Heart left ventricle (tissue), 16 donors: Measurements from ENCODE around the gene ABHD17A. TPM values are rescaled to one million over a fixed set of nuclear protein-coding genes. Genes with fewer than 3 reads are reported as not detected.
"Not testable (repeated sequence)": the region's sequence is repeated elsewhere in the genome, so short reads cannot be mapped to it uniquely, and the experiment has no call there.

Experiments
- ATAC-seq, 4 donors: fragments of 200-7000 bp; cut with Tn5 transposase; one replicate each; pipeline ENCODE4 v1.9.1; 2020 to 2022; ENCODE audit warnings: moderate library complexity in 4 of 4, mild to moderate bottlenecking in 3 of 4, moderate number of reproducible peaks in 1 of 4
- DNase-seq, 5 donors: peaks; one replicate each; pipeline ENCODE4 v3.0.0-alpha.2; 2020
- H3K27ac ChIP-seq, 12 donors: fragments of 200-600 bp; sonication (generic) in 4 of 12; one replicate each; pipeline versions ENCODE4 v1.5.0 to v1.8.0; 2016 to 2022; ENCODE audit warnings: mild to moderate bottlenecking in 2 of 12
- H3K27me3 ChIP-seq, 9 donors: fragments of 200-600 bp; sonication (generic) in 2 of 9; one replicate each; pipeline versions ENCODE4 v1.5.1 to v1.8.0; 2016 to 2022; ENCODE audit warnings: mild to moderate bottlenecking in 3 of 9
- H3K36me3 ChIP-seq, 9 donors: fragments of 200-600 bp; sonication (generic) in 2 of 9; one replicate each; pipeline versions ENCODE4 v1.5.0 to v1.8.0; 2018 to 2022; ENCODE audit warnings: mild to moderate bottlenecking in 2 of 9
- H3K4me1 ChIP-seq, 12 donors: fragments of 200-600 bp; sonication (generic) in 4 of 12; one replicate each; pipeline versions ENCODE4 v1.5.0 to v1.8.0; 2016 to 2022; ENCODE audit warnings: mild to moderate bottlenecking in 3 of 12
- H3K4me3 ChIP-seq, 12 donors: fragments of 200-600 bp; sonication (generic) in 4 of 12; one replicate each; pipeline versions ENCODE4 v1.5.0 to v1.8.0; 2017 to 2022; ENCODE audit warnings: mild to moderate bottlenecking in 9 of 12, moderate library complexity in 4 of 12
- H3K9me3 ChIP-seq, 12 donors: fragments of 200-600 bp; sonication (generic) in 4 of 12; one replicate each; pipeline versions ENCODE4 v1.5.0 to v1.8.0; 2016 to 2022; ENCODE audit warnings: mild to moderate bottlenecking in 1 of 12
- CTCF ChIP-seq, 12 donors: fragments of 200-600 bp; sonication (generic) in 4 of 12; IDR thresholded peaks; one replicate each; pipeline versions ENCODE4 v1.5.0 to v1.8.0; 2018 to 2022; ENCODE audit warnings: antibody characterized with exemption in 12 of 12, mild to moderate bottlenecking in 5 of 12
- POLR2A ChIP-seq, 2 donors: fragments of 450-650 bp; IDR thresholded peaks; one replicate each; pipeline ENCODE4 v1.6.1; 2017; ENCODE audit warnings: antibody characterized with exemption in 2 of 2, mild to moderate bottlenecking in 2 of 2, moderate library complexity in 2 of 2
- WGBS, 4 donors: extraction: QIAGEN DNeasy Blood & Tissue Kit in 2 of 4; methylation state at CpG; one replicate each; pipeline versions ENCODE4 v1.1.5 to v1.1.7; 2013 to 2018; 5-methylcytosine and 5-hydroxymethylcytosine counted together
- intact Hi-C, 10 donors: fragments of 100-400 bp; cut with DNase I; formaldehyde crosslinking; loops; one replicate each; pipeline versions ENCODE4 v1.11.1 to v1.14.2; 2022
- polyA plus RNA-seq, 2 donors: library from polyadenylated mRNA; stranded (reverse); fragments of 200-250 nt; gene quantifications; one replicate each; pipeline ENCODE4 v1.2.3, GENCODE V29; 2013
- total RNA-seq, 9 donors: library from RNA; depleted of rRNA in 2 of 9; stranded (reverse); fragments of >200 nt in 2 of 9; fragmentation: NEBNext Ultra II Directional in 3 of 9; extraction: Animal tissue kit (Norgen Biotek cat#: 25700) in 3 of 9; gene quantifications; one replicate each; pipeline versions ENCODE4 v1.1.0 to v1.2.4, GENCODE V29; 2016 to 2023
- donor health status: ischemic (EF 13 %, LVEDD 7.1; RV severe dilation, severe dysfunction).
- donor health status: healthy with polysubstance abuse.
- donor health status: DM: no; HTN: yes; CAD: no.
- donor health status: DM: no; HTN: no; CAD: no.
- donor health status: ischemic (EF 25% LVEDD 6.9; RV normal size, moderate dysfunction).
- donor health status: ischemic (EF 25% LVEDD 5.7; RV mildly dilated, moderate dysfunction).
- donor health status: healthy.
- donor health status: DM: yes; HTN: yes; CAD: no.
- donor health status: ischemic (EF 35%, LVEDD 5.7; RV mildly dilated, moderate dysfunction).
- donor health status: nonischemic (EF 11% LVEDD 7.7; RV severe dilation, severe dysfunction).
- donor health status: DM: yes; HTN: yes; CAD: no.
- donor health status: PGD.
- donor health status: ischemic (EF 29% LVEDD 5.4; RV normal size, mild dysfunction).
- donor health status: nonischemic (EF 23%, LVEDD 6.1; RV moderate dilation, normal function).

The ABHD17A gene
- total and polyA plus RNA-seq, 11 donors = 48.5 to 121 (median 59.2) TPM

DNA sequence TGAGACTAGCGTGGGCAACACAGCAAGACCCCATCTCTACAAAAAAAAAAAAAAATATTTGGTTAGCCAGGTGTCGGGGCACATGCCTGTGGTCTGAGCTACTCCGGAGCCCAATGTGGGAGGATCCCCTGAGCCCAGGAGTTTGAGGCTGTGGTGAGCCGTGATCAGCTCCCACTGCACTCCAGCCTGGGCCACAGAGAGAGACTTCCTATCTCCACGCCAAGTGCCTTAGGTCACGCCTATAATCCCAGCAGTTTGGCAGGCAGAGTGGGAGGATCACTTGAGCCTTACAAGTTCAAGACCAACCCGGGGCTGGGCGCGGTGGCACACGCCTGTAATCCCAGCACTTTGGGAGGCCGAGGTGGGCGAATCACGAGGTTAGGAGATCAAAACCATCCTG, 11.2 kb upstream of the ABHD17A start:
- peak overlapping the region in 1 of 12 donors; percentile 44 for H3K4me3 ChIP-seq
- no peak for ATAC-seq
- no peak for TF ChIP-seq CTCF (IDR thresholded peaks at IDR 0.05)
- no peak for TF ChIP-seq POLR2A (IDR thresholded peaks at IDR 0.05)
- no peak for DNase-seq
- no peaks in the 10 kb centered on the region for H3K9me3 ChIP-seq
- H3K27me3 ChIP-seq = no peaks in the 10 kb centered on the region
- 84 to 95% (median 87%) methylated on average over 11 to 13 of the region's 13 CpGs for WGBS, 4 donors
- intact Hi-C loops = no loop called here
- peak overlapping the region in 2 of 12 donors; percentile 72 to 86 for H3K27ac ChIP-seq
- H3K4me1 ChIP-seq = peaks cover 0 to 37% (median 12%) of the 10 kb centered on the region in 12 donors
- no peaks in the 10 kb centered on the region for H3K36me3 ChIP-seq

GRCh38 chr19:1893791-1894190, 8.5 kb upstream of the ABHD17A start:
- no peak overlapping the region for H3K4me3 ChIP-seq
- H3K4me1 ChIP-seq = peaks cover 0 to 37% (median 12%) of the 10 kb centered on the region in 12 donors
- no peaks in the 10 kb centered on the region for H3K9me3 ChIP-seq
- ATAC-seq = no peak
- TF ChIP-seq POLR2A (IDR thresholded peaks at IDR 0.05) (no peak), CTCF (IDR thresholded peaks at IDR 0.05) (no peak)
- no peaks in the 10 kb centered on the region for H3K27me3 ChIP-seq
- H3K36me3 ChIP-seq = no peaks in the 10 kb centered on the region
- no peak for DNase-seq
- 87 to 90% (median 89%) methylated on average over 17 of the region's 17 CpGs for WGBS, 4 donors
- H3K27ac ChIP-seq = no peak overlapping the region
- intact Hi-C loops = no loop called here

DNA sequence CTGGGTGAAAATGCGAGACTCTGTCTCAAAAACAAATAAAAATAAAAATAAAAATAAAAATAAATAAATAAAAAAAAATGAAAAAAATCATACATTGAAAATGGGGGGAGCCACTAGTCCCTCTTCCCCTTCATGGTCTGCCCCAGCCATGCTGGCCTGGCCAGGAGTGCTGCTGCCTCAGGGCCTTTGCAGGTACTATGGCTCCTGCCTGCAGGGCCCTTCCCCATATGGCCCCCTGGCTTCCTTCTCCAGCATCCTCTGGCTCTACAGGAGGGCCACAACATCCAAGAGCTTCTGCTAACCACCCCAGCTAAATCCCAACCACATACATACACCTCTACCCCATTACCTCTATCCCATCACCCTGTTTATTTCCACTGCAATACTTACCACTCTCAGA, 4.6 kb upstream of the ABHD17A start:
- H3K4me3 ChIP-seq = no peak overlapping the region
- no peak for ATAC-seq
- 97 to 100% (median 100%) methylated on average over 1 of the region's 1 CpG for WGBS, 4 donors
- no peaks in the 10 kb centered on the region for H3K36me3 ChIP-seq
- TF ChIP-seq CTCF (IDR thresholded peaks at IDR 0.05) = no peak
- no peak for TF ChIP-seq POLR2A (IDR thresholded peaks at IDR 0.05)
- no peaks in the 10 kb centered on the region for H3K27me3 ChIP-seq
- H3K27ac ChIP-seq = no peak overlapping the region
- peaks cover 0 to 24% (median 1%) of the 10 kb centered on the region in 12 donors for H3K4me1 ChIP-seq
- intact Hi-C loops = no loop called here
- DNase-seq = no peak
- H3K9me3 ChIP-seq = no peaks in the 10 kb centered on the region

GRCh38 chr19:1888385-1888784, 3.1 kb upstream of the ABHD17A start:
- TF ChIP-seq CTCF (IDR thresholded peaks at IDR 0.05) (no peak), POLR2A (IDR thresholded peaks at IDR 0.05) (no peak)
- H3K4me1 ChIP-seq = peaks cover 4 to 37% (median 12%) of the 10 kb centered on the region in 12 donors
- WGBS, 4 donors = 88 to 98% (median 92%) methylated on average over 4 to 5 of the region's 5 CpGs
- H3K9me3 ChIP-seq = no peaks in the 10 kb centered on the region
- no peaks in the 10 kb centered on the region for H3K27me3 ChIP-seq
- ATAC-seq (no peak), DNase-seq (no peak)
- H3K36me3 ChIP-seq = no peaks in the 10 kb centered on the region
- no peak overlapping the region for H3K4me3 ChIP-seq
- peak overlapping the region in 2 of 12 donors; percentile 64 to 74 for H3K27ac ChIP-seq
- intact Hi-C loops = no loop called here

- H3K9me3 ChIP-seq, H3K36me3 ChIP-seq, intact Hi-C loops, H3K4me3 ChIP-seq, DNase-seq, ATAC-seq, H3K27me3 ChIP-seq: not testable (repeated sequence)
- WGBS, 4 donors = 93 to 96% (median 94%) methylated on average over 15 of the region's 15 CpGs
- H3K27ac ChIP-seq = peak overlapping the region in 2 of 12 donors; percentile 64 to 74
- H3K4me1 ChIP-seq = peaks cover 4 to 54% (median 29%) of the 10 kb centered on the region in 12 donors
Measured at GRCh38 chr19:1886360-1886759, 1.1 kb upstream of the ABHD17A start.
